ENCODE measurements around the gene NCKAP5L. TPM values are rescaled to one million over a fixed set of nuclear protein-coding genes. Genes with fewer than 3 reads are reported as not detected.
A peak's percentile ranks its signal among the peaks of the same experiment; 100 is the strongest.

NCKAP5L gene
- total RNA-seq, 1 donor from 2014 or later, result 11.3 TPM

DNA sequence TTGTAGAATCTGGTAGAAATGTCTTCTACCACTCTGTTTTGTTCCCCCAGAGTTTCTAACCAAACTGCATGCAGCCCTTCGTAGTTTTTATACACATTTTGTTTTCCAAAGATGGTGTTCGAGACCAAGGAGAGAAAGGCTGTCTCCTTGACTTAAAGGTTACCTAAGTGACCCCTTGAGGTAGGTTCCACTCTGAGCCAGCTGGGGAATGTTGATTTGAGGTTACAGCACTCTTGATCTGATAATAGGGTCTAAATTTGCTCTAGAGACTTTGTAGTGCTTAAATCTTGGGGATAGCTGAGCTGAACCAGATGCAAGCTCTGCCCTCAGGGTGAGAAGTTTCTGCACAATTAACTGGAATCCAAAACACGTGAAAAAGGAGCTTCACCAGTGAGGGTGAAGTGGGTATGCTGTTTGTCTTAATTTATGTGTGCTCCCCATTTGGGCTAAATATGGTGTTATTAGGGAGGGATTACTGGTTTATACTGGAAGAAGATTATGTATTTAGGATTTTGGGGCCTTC lies 83.8 kb downstream of the NCKAP5L start:
- no peak for ATAC-seq
- DNase-seq (ENCODE audit: low spot score), result no peak

DNA sequence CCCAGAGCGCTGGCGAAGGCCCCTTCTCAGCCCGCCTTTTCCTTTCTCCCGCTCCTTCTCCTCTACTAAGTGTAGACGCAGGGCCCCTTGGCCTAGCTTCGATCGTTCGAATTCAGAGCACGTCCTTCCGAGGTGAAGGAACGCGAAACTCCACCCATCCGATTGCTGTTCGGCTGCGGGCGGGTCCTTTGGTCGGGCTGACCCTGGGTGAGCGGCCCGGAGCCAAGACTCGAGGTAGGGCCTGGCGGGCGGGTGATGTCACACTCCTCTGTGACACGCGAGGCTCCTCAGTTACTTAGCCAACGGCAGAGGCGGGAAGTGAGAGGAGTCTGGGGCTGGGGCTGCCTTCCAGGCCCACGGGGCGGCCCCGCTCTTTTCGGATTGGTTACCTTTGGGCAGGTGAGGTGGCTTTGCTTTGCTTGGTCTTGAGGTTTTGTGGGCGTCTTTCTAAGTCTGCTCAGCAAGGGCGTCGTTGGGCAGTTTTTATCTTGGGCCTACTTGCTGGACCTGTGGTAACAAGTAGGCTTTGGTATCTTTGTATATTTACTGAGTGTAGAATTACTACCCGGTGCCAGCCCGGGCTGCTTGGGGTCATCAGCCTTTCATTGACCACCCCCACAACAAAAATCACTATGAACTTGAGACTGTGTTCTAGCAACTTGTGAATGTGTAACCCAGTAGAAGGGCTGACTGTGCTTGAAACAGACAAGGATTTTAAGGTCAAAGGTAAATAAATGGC lies 86.2 kb downstream of the NCKAP5L start:
- ATAC-seq, result peak; percentile 68
- DNase-seq (ENCODE audit: low spot score), result peak; percentile 90

Other genes with a start within 250 kb of the NCKAP5L start
- 1.2 TPM for gene FAM186B, start 222.8 kb downstream of the NCKAP5L start, total RNA-seq
- 6.3 TPM for gene PRPF40B, start 204.9 kb downstream of the NCKAP5L start, total RNA-seq
- gene FMNL3, start 121.0 kb downstream of the NCKAP5L start, total RNA-seq, result 3.1 TPM
- gene TMBIM6, start 86.9 kb downstream of the NCKAP5L start, total RNA-seq, result 1,081 TPM
- 3.2 TPM for gene BCDIN3D, start 14.7 kb upstream of the NCKAP5L start, total RNA-seq
- not detected for gene FAIM2, start 75.5 kb upstream of the NCKAP5L start, total RNA-seq
- not detected for gene AQP2, start 122.3 kb upstream of the NCKAP5L start, total RNA-seq
- gene AQP5, start 133.5 kb upstream of the NCKAP5L start, total RNA-seq, result not detected
- 0.28 TPM for gene AQP6, start 144.5 kb upstream of the NCKAP5L start, total RNA-seq
- 3.9 TPM for gene RACGAP1, start 197.1 kb upstream of the NCKAP5L start, total RNA-seq
- gene ASIC1, start 229.2 kb upstream of the NCKAP5L start, total RNA-seq, result 0.28 TPM